GM13976 (cell line): ENCODE measurements around the gene BCAS3.
"Not testable (repeated sequence)": the region's sequence is repeated elsewhere in the genome, so short reads cannot be mapped to it uniquely, and the experiment has no call there.

Experiments used
- DNase-seq: peaks from one replicate; pipeline ENCODE4 v3.0.0; 2012; ENCODE audit warnings: low spot score
- in situ Hi-C: fragments of 300-500 bp; cut with MboI; formaldehyde crosslinking; loops from one replicate; pipeline ENCODE4 v1.12.0; 2022; ENCODE audit warnings: low sequenced_read_pairs, mixed read lengths, inconsistent platforms; ENCODE audit not compliant: unreplicated experiment
- TF ChIP-seq, protein P1 (sequence below): IDR thresholded peaks from 2 replicates; pipeline ENCODE4 v1.5.1; 2012; ENCODE audit warnings: borderline replicate concordance, mild to moderate bottlenecking; ENCODE audit not compliant: insufficient read depth; ENCODE audit errors: extremely low read depth, missing control alignments, control extremely low read depth

Gene BCAS3

DNA sequence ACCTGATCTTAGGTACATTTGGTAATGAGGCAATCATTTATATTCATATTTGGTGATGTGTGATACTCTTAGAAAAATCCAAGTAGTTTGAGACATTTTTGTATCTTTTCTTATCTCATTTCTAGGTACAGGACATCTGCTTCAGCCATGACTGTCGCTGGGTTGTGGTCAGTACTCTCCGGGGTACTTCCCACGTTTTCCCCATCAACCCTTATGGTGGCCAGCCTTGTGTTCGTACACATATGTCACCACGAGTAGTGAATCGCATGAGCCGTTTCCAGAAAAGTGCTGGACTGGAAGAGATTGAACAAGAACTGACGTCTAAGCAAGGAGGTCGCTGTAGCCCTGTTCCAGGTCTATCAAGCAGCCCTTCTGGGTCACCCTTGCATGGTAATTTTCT lies 312.2 kb downstream of the BCAS3 start:
- TF ChIP-seq, protein P1, sequence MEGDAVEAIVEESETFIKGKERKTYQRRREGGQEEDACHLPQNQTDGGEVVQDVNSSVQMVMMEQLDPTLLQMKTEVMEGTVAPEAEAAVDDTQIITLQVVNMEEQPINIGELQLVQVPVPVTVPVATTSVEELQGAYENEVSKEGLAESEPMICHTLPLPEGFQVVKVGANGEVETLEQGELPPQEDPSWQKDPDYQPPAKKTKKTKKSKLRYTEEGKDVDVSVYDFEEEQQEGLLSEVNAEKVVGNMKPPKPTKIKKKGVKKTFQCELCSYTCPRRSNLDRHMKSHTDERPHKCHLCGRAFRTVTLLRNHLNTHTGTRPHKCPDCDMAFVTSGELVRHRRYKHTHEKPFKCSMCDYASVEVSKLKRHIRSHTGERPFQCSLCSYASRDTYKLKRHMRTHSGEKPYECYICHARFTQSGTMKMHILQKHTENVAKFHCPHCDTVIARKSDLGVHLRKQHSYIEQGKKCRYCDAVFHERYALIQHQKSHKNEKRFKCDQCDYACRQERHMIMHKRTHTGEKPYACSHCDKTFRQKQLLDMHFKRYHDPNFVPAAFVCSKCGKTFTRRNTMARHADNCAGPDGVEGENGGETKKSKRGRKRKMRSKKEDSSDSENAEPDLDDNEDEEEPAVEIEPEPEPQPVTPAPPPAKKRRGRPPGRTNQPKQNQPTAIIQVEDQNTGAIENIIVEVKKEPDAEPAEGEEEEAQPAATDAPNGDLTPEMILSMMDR = no peak
- no peak for DNase-seq
- in situ Hi-C loops = no loop called here

DNA sequence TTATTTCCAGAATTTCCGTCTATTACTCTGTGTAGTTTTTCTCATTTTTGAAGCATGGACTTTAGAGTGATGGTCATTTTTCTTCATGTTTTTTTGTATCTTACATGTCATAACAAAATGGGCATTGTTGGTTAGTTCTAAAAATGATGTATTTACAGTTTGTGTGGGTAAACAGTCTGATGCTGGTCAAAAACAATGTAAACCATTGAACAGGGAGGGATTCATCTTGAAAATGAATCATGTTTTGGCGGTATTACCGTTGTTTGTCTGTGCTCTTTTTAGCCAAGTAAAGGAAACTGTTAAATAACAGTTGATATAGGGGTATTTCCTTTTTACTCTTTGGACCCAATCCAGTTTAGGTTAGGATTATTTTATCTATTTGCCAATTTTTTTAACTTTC lies 315.8 kb downstream of the BCAS3 start:
- TF ChIP-seq, protein P1 = no peak
- no peak for DNase-seq
- in situ Hi-C loops = no loop called here

DNA sequence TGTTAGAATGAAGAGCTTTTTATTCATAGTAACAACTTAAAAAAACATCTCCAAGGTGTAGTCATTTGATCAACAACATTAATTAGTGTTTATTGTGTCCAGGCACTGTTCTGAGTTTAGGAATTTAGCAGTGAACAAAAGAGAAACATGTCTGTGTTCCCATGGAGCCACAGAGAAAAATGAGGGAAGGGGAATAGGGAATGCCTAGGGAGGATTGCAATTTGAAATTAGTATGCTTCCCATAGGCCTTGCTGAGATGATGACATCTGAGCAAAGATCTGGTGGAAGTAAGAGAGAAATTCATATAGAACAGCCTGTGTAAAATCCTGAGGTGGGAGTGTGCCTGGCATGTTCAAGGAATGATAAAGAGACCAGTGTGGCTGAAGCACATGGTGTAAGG lies 318.0 kb downstream of the BCAS3 start:
- in situ Hi-C loops = no loop called here
- no peak for DNase-seq
- TF ChIP-seq, protein P1 = no peak

DNA sequence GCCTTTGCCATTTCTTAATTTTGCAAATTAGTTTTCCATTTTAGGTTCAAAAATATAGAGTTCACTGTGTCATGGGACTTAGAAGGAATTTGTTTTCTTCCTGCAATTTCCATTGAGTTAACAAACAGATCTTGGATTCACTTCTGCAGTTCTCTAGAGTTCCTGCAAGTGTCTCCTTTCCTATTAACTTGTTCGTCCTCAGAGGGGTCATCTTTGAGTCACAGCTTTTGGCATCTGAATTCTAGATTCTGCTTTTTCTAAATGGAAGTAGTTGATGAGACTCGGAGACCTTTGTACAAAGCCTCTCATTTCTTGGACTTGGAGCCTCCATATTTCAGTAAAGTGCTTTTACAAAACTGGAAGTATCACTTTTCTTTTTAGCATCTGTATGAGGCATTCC lies 323.3 kb downstream of the BCAS3 start:
- TF ChIP-seq, protein P1 = no peak
- in situ Hi-C loops = loop anchor here (25.0 kb wide), 1 partner anchor 361 kb away; no protein-coding TSS in a partner anchor
- DNase-seq = no peak

DNA sequence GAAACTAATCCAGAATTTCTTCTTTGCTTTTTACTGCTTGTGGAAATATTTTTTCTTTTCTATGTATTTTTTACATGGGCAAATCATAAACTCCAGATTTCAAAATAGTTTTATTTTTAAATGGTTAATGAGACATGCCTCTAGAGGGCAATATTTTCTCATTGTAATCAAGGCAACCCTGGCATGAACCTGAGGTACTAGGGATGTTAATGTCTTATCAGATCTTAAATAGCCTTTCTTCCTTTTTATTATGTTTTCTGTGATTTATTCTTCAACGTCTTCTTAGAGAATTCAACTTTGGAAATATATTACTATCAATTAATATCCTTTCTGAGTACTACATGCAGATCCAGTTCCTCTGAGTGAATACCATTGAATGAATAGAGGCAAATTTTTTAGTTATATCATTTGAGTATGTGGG lies 324.7 kb downstream of the BCAS3 start:
- in situ Hi-C loops = loop anchor here (25.0 kb wide), 1 partner anchor 360 kb away; no protein-coding TSS in a partner anchor
- TF ChIP-seq, protein P1 = no peak
- DNase-seq = no peak

DNA sequence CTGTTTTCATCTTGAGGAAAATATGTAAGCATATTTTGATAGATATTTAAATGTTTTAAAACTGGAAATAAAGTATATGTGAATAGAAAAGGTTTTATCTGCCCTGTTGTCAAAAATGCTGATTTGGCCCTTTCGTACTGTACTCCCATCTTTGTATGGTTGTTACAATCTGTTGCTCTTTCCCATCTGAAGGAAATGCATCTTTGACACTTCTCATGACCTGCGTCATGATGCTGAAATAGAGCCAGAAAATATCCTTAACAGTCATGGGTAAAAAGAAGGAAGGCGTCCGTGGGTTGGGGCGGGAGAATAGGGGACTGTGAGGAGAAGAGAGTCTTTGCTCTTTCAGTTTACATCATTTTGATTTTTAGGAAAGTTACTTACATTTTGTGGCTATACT lies 327.7 kb downstream of the BCAS3 start:
- TF ChIP-seq, protein P1 = no peak
- in situ Hi-C loops = loop anchor here (25.0 kb wide), 1 partner anchor 357 kb away; no protein-coding TSS in a partner anchor

DNA sequence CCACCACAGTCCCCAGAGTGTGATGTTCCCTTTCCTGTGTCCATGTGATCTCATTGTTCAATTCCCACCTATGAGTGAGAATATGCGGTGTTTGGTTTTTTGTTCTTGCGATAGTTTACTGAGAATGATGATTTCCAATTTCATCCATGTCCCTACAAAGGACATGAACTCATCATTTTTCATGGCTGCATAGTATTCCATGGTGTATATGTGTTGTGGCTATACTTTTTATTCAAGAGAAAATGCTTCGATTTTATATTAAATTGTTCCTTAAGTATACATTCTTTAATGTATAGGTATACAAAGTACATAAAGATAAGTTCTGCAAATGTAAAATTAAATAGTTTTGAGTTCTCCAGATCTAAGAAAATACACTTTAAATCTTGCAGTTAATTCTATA lies 328.3 kb downstream of the BCAS3 start:
- not testable (repeated sequence) for DNase-seq

More for the DNA sequence above, 327.7 kb downstream of the BCAS3 start:
- no peak for DNase-seq

More for the DNA sequence above, 328.3 kb downstream of the BCAS3 start:
- in situ Hi-C loops = loop anchor here (25.0 kb wide), 1 partner anchor 356 kb away; no protein-coding TSS in a partner anchor
